Measurements from ENCODE around the gene XYLT1. TPM values are rescaled to one million over a fixed set of nuclear protein-coding genes. Genes with fewer than 3 reads are reported as not detected.

XYLT1 gene
- total RNA-seq, 2 donors from 2014 or later: 6.0 to 15.2 TPM

DNA sequence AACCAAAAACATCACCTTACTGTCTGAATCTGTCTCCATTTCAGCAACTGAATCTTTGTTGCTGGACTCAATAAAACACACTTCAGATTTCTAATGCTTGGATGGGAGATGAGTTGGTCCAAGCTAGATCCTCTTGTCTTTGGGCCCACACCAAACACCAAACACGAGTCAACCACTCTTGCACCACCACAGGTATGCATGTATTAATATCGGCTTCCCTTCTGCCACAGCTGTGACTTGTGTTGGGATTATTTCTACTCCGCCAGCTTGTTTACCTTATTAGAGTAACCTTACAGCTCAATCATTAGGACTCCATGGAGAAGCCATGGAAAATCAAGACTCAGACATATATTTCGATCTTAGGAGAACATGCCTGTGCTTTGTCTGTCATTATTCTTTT lies 49.9 kb downstream of the XYLT1 start:
- Histone ChIP-seq H3K9me3 (no peaks in the 10 kb centered on the region), H3K4me3 (no peak overlapping the region), H3K4me1 (peaks cover 11% of the 10 kb centered on the region), H3K36me3 (replicated peaks in 1 of 2; ENCODE audit: insufficient read depth in 1 of 2, low read depth in 2 of 2) (no peaks in the 10 kb centered on the region), H3K27ac (no peak overlapping the region), H3K27me3 (no peaks in the 10 kb centered on the region)
- ATAC-seq: no peak
- no peak for TF ChIP-seq POLR2A (IDR thresholded peaks at IDR 0.05)
- TF ChIP-seq, protein P1, sequence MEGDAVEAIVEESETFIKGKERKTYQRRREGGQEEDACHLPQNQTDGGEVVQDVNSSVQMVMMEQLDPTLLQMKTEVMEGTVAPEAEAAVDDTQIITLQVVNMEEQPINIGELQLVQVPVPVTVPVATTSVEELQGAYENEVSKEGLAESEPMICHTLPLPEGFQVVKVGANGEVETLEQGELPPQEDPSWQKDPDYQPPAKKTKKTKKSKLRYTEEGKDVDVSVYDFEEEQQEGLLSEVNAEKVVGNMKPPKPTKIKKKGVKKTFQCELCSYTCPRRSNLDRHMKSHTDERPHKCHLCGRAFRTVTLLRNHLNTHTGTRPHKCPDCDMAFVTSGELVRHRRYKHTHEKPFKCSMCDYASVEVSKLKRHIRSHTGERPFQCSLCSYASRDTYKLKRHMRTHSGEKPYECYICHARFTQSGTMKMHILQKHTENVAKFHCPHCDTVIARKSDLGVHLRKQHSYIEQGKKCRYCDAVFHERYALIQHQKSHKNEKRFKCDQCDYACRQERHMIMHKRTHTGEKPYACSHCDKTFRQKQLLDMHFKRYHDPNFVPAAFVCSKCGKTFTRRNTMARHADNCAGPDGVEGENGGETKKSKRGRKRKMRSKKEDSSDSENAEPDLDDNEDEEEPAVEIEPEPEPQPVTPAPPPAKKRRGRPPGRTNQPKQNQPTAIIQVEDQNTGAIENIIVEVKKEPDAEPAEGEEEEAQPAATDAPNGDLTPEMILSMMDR (IDR thresholded peaks at IDR 0.05): no peak
- DNase-seq: no peak
- WGBS, 2 donors: 85 to 94% methylated on average over 4 of the region's 4 CpGs
- intact Hi-C loops (cut with DNase I): no loop called here

DNA sequence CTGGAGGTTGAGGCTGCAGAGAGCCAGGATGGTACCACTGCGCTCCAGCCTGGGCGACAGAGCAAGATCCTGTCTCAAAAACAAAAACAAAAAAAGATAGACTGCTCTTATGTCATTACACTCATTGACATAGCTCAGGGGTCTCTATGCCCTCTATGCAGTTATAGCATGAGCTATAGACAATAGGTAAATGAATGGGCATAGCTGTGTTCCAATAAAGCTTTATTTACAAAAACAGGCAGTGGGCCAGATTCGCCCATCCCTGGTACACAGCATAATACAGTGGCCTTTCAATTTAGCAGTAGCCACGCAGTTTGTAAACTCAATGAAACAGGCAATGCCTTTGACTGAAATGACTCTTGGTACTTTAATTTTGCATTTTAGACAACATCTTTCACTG lies 51.5 kb downstream of the XYLT1 start:
- no peaks in the 10 kb centered on the region for H3K9me3 ChIP-seq
- WGBS, 2 donors: 91 to 94% methylated on average over 4 of the region's 4 CpGs
- H3K36me3 ChIP-seq (replicated peaks in 1 of 2; ENCODE audit: insufficient read depth in 1 of 2, low read depth in 2 of 2): no peaks in the 10 kb centered on the region
- ATAC-seq (no peak), DNase-seq (no peak)
- H3K27ac ChIP-seq: no peak overlapping the region
- intact Hi-C loops (cut with DNase I): loop anchor here (10.0 kb wide), 1 partner anchor 46 kb away; no protein-coding TSS in a partner anchor
- no peaks in the 10 kb centered on the region for H3K27me3 ChIP-seq
- no peak overlapping the region for H3K4me3 ChIP-seq
- H3K4me1 ChIP-seq: peaks cover 11% of the 10 kb centered on the region
- TF ChIP-seq, protein P1 (IDR thresholded peaks at IDR 0.05): no peak
- TF ChIP-seq POLR2A (IDR thresholded peaks at IDR 0.05): no peak

DNA sequence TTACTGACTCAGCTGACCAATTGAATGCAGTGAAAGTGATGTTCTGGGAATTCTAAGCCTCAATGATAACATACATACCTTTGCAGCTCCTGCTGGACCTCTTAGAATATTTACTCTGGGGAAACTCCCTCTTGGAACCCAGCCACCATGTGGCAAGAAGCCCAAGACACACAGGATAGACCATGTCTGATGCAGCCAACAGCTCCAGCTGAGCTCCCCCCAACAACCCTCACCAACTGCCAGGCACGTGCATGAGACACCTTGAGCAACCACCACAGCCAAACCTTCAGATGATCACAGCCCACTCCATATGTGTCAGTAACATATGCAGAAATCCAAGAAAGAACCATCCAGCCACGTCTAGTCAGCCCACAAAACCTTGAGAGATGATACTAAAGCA lies 53.0 kb downstream of the XYLT1 start:
- no peak overlapping the region for H3K4me3 ChIP-seq
- ATAC-seq (no peak), DNase-seq (no peak)
- H3K27me3 ChIP-seq: no peaks in the 10 kb centered on the region
- H3K36me3 ChIP-seq (replicated peaks in 1 of 2; ENCODE audit: insufficient read depth in 1 of 2, low read depth in 2 of 2): no peaks in the 10 kb centered on the region
- WGBS, 2 donors: 83 to 91% methylated on average over 2 of the region's 2 CpGs
- no peak overlapping the region for H3K27ac ChIP-seq
- peaks cover 11% of the 10 kb centered on the region for H3K4me1 ChIP-seq
- intact Hi-C loops (cut with DNase I): loop anchor here (10.0 kb wide), 1 partner anchor 47 kb away; no protein-coding TSS in a partner anchor
- H3K9me3 ChIP-seq: no peaks in the 10 kb centered on the region
- TF ChIP-seq, protein P1 (IDR thresholded peaks at IDR 0.05): no peak
- no peak for TF ChIP-seq POLR2A (IDR thresholded peaks at IDR 0.05)

- WGBS, 2 donors: 29 to 37% methylated on average over 10 to 14 of the region's 14 CpGs
- Histone ChIP-seq H3K36me3 (replicated peaks in 1 of 2; ENCODE audit: insufficient read depth in 1 of 2, low read depth in 2 of 2) (no peaks in the 10 kb centered on the region), H3K27me3 (no peaks in the 10 kb centered on the region), H3K4me1 (peaks cover 19% of the 10 kb centered on the region), H3K4me3 (no peak overlapping the region), H3K27ac (peak overlapping the region in 3 of 4 donors; percentile 14 to 61 (median 48)), H3K9me3 (no peaks in the 10 kb centered on the region)
- ATAC-seq (peak; percentile 73), DNase-seq (peak; percentile 21 to 59 (median 28))
- TF ChIP-seq, protein P1 (IDR thresholded peaks at IDR 0.05): peak in 4 of 7 experiments; percentile 12 to 25 (median 18)
- TF ChIP-seq POLR2A (IDR thresholded peaks at IDR 0.05): no peak
- intact Hi-C loops (cut with DNase I): loop anchor here (10.0 kb wide), 1 partner anchor 48 kb away; no protein-coding TSS in a partner anchor
Measured at GRCh38 chr16:17416461-17417311, 54.1 kb downstream of the XYLT1 start.
